Measurements from ENCODE around the gene MUC20. TPM values are rescaled to one million over a fixed set of nuclear protein-coding genes. Genes with fewer than 3 reads are reported as not detected.

The MUC20 gene
- total and polyA plus RNA-seq, 2 of the 8 experiments (the other 6 are each of a cell fraction or from before 2014, with no cell fraction given) = 0.24 to 0.26 TPM

GRCh38 chr3:195696632-195697278 lies 24.0 kb upstream of the MUC20 start:
- H3K27ac ChIP-seq (ENCODE audit: low read depth, low read length) = no peak overlapping the region
- peaks cover 8 to 24% (median 12%) of the 10 kb centered on the region in 4 experiments for H3K4me1 ChIP-seq (replicated peaks in 1 of 4; ENCODE audit: control insufficient read depth in 3 of 4, insufficient read depth in 4 of 4, low read length in 3 of 4)
- no peak overlapping the region for H3K56ac ChIP-seq (replicated peaks; ENCODE audit: insufficient read length, low read depth, low read length)
- no peak overlapping the region for H2AK5ac ChIP-seq (ENCODE audit: low read depth, low read length)
- H2BK15ac ChIP-seq (ENCODE audit: low read length) = no peak overlapping the region
- H4K91ac ChIP-seq (replicated peaks; ENCODE audit: insufficient read length, low read length) = no peak overlapping the region
- no peak overlapping the region; a peak in 1 of 4 replicates for H3K4me2 ChIP-seq (ENCODE audit: insufficient read depth in 1 of 2, low read depth in 2 of 2, low read length in 2 of 2)
- no peak overlapping the region for H2BK12ac ChIP-seq (ENCODE audit: low read depth, low read length)
- H2BK5ac ChIP-seq (ENCODE audit: low read depth, low read length) = no peak overlapping the region
- no peak overlapping the region for H3K4me3 ChIP-seq (ENCODE audit: extremely low read depth in 1 of 4, insufficient read depth in 2 of 4, low read depth in 3 of 4, low read length in 4 of 4)
- H3K9ac ChIP-seq (replicated peaks in 1 of 4; ENCODE audit: extremely low read depth in 1 of 4, low read depth in 3 of 4, low read length in 3 of 4) = no peak overlapping the region
- H4K20me1 ChIP-seq (replicated peaks in 1 of 2; ENCODE audit: control insufficient read depth in 1 of 2, insufficient read depth in 2 of 2, low read length in 2 of 2) = no peaks in the 10 kb centered on the region
- H3K36me3 ChIP-seq (ENCODE audit: control insufficient read depth in 2 of 4, insufficient read depth in 4 of 4, low read length in 3 of 4) = peaks cover 0 to 8% (median 2%) of the 10 kb centered on the region in 4 experiments; a peak in 4 of 8 replicates
- no peak overlapping the region for H3K18ac ChIP-seq (ENCODE audit: extremely low read depth, low read length)
- no peak overlapping the region for H4K5ac ChIP-seq (ENCODE audit: insufficient read length, low read depth, low read length)
- no peak overlapping the region for H2AFZ ChIP-seq (ENCODE audit: low read length)
- H3K4ac ChIP-seq (replicated peaks; ENCODE audit: insufficient read length, low read depth, low read length) = no peak overlapping the region
- no peak for DNase-seq (ENCODE audit: low read depth in 1 of 2, low spot score in 2 of 2)
- H2BK20ac ChIP-seq (ENCODE audit: low read length) = no peak overlapping the region
- no peak overlapping the region for H3K14ac ChIP-seq (ENCODE audit: insufficient read length)
- no peaks in the 10 kb centered on the region for H3K23me2 ChIP-seq (ENCODE audit: low read depth, low read length)
- no peaks in the 10 kb centered on the region for H3K27me3 ChIP-seq (replicated peaks in 1 of 4; ENCODE audit: control insufficient read depth in 3 of 4, extremely low read depth in 1 of 4, insufficient read depth in 3 of 4, low read length in 3 of 4)
- no peak overlapping the region for H2BK120ac ChIP-seq (replicated peaks; ENCODE audit: low read depth, low read length)
- no peak overlapping the region for H4K8ac ChIP-seq (ENCODE audit: extremely low read depth, insufficient read depth, low read length)
- no peaks in the 10 kb centered on the region for H3K9me3 ChIP-seq (ENCODE audit: insufficient read depth in 2 of 2, low read depth in 1 of 2, low read length in 1 of 2)
- ChIA-PET POLR2A (ENCODE audit: partially characterized antibody) (no interaction called here), CTCF (ENCODE audit: partially characterized antibody) (interaction anchor here (0.8 to 1.8 kb wide), 2 partner anchors 154 to 162 kb away, joined by 3 to 7 read pairs; no protein-coding TSS in a partner anchor)
- H3K79me2 ChIP-seq (ENCODE audit: control insufficient read depth in 1 of 2, insufficient read depth in 2 of 2, low read length in 2 of 2) = no peaks in the 10 kb centered on the region
- 82% methylated on average over 27 of the region's 31 CpGs; no CpG with 5 or more reads in 1 of the 2 experiments for WGBS, 2 experiments (ENCODE audit: extremely low coverage in 1 of 2, insufficient coverage in 1 of 2, insufficient read length in 1 of 2, insufficient replicate concordance in 2 of 2, low coverage in 1 of 2, low lambda C conversion rate in 2 of 2, missing lambda C conversion rate in 1 of 2)
- H3K23ac ChIP-seq (ENCODE audit: insufficient read length) = no peak overlapping the region
- H3K79me1 ChIP-seq (ENCODE audit: low read depth, low read length) = no peaks in the 10 kb centered on the region
- TF ChIP-seq CHD2 (IDR thresholded peaks at IDR 0.05; ENCODE audit: low read length) = no peak
- TF ChIP-seq NANOG (IDR thresholded peaks at IDR 0.05; ENCODE audit: insufficient read depth, low read depth, low read length, poor library complexity, severe bottlenecking) = no peak
- no peak for FAIRE-seq

Data from H1 (cell line).